GM23248 (cell line): Measurements from ENCODE around the gene ZNF330.

ENCODE experiments used
- EZH2 ChIP-seq: fragments of 200-600 bp; sonication (generic); IDR thresholded peaks from 2 replicates; pipeline ENCODE4 v1.6.1; 2018; ENCODE audit warnings: antibody characterized with exemption, mild to moderate bottlenecking; ENCODE audit not compliant: insufficient read depth, poor library complexity, severe bottlenecking
- EZH2phosphoT487 ChIP-seq: fragments of 200-600 bp; sonication (generic); IDR thresholded peaks from 2 replicates; pipeline ENCODE4 v1.6.1; 2018; ENCODE audit warnings: antibody characterized with exemption, moderate library complexity, mild to moderate bottlenecking, low read depth; ENCODE audit not compliant: insufficient read depth

DNA sequence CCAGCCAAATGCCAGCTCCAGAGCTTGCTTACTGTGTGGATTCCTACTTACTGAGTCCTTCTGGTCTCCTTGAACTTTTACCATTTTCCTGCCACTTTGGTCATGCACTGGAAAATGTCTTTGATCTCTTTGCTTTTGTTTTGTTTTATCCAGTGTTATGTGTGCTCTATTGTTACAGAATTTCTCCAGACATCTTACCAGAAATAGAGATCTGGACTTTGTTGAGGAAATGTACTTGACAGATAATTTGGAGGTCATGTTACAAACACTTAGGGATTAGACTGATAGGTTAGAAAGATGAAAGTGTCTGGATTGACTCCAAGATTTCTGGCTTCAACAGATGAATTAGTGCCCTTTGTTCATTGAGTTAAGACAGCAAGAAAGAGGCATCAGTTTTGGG is 5.7 kb upstream of the ZNF330 start:
- no peak for TF ChIP-seq EZH2phosphoT487
- TF ChIP-seq EZH2 = no peak
